Measurements from ENCODE around the gene METTL25B.

GRCh38 chr1:156733989-156734584, 5.8 kb downstream of the METTL25B start:
- TF ChIP-seq POLR2A (IDR thresholded peaks at IDR 0.05), result no peak
- no peak for TF ChIP-seq CTCF (IDR thresholded peaks at IDR 0.05)
- no peak for TF ChIP-seq EP300 (IDR thresholded peaks at IDR 0.05)
